ENCODE data around the gene SETBP1. TPM values are rescaled to one million over a fixed set of nuclear protein-coding genes. Genes with fewer than 3 reads are reported as not detected.

The SETBP1 gene
- total RNA-seq, 1 donor from 2014 or later, result 25.8 TPM

GRCh38 chr18:44883671-44884070 is 203.0 kb downstream of the SETBP1 start:
- no peak for TF ChIP-seq CTCF (IDR thresholded peaks at IDR 0.05)
- intact Hi-C loops (cut with DNase I), result no loop called here

DNA sequence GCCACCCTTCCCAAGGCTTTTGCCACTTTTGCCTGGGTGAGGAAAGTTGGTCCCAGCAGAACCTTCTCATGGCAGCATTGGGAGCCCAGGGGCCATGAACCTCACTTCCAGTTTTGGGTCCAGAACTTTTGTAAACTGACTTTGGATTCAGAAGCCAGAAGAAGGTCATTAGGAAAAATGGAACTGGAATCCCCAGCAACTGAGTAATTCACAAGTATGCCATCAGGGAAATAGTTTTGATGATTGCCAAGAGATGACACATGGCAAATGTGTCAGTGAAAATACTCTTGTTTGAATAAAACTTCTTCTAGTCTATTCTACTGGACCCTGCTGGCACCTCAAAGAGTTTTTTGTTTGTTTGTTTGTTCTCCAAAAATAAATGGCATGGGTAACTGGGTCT is 203.7 kb downstream of the SETBP1 start:
- Histone ChIP-seq H3K4me1 (no peaks in the 10 kb centered on the region), H3K9me3 (no peaks in the 10 kb centered on the region), H3K4me3 (no peak overlapping the region), H3K27ac (no peak overlapping the region), H3K36me3 (no peaks in the 10 kb centered on the region), H3K27me3 (ENCODE audit: low read depth) (no peaks in the 10 kb centered on the region)
- no peak for DNase-seq
- ATAC-seq, result no peak
- intact Hi-C loops (cut with DNase I), result no loop called here
- no peak for TF ChIP-seq CTCF (IDR thresholded peaks at IDR 0.05)

More at GRCh38 chr18:44883671-44884070, 203.0 kb downstream of the SETBP1 start:
- no peak overlapping the region for H3K27ac ChIP-seq
- no peak for ATAC-seq
- no peaks in the 10 kb centered on the region for H3K36me3 ChIP-seq
- H3K4me3 ChIP-seq, result no peak overlapping the region
- no peaks in the 10 kb centered on the region for H3K9me3 ChIP-seq
- no peak for DNase-seq
- no peaks in the 10 kb centered on the region for H3K27me3 ChIP-seq (ENCODE audit: low read depth)
- no peaks in the 10 kb centered on the region for H3K4me1 ChIP-seq

- no peak for ATAC-seq
These were observed 204.8 kb downstream of the SETBP1 start for GRCh38 chr18:44885507-44885906.

GRCh38 chr18:44887227-44887631 is 206.5 kb downstream of the SETBP1 start:
- ATAC-seq, result peak in 1 of 2 donors; percentile 72
- Histone ChIP-seq H3K4me3 (no peak overlapping the region), H3K4me1 (no peaks in the 10 kb centered on the region), H3K27ac (no peak overlapping the region), H3K9me3 (peaks cover 9% of the 10 kb centered on the region), H3K27me3 (ENCODE audit: low read depth) (no peaks in the 10 kb centered on the region), H3K36me3 (no peaks in the 10 kb centered on the region)
- intact Hi-C loops (cut with DNase I), result no loop called here
- DNase-seq, result no peak
- TF ChIP-seq CTCF (IDR thresholded peaks at IDR 0.05), result no peak

More at GRCh38 chr18:44885507-44885906, 204.8 kb downstream of the SETBP1 start:
- H3K9me3 ChIP-seq, result no peaks in the 10 kb centered on the region
- H3K4me3 ChIP-seq, result no peak overlapping the region
- no peaks in the 10 kb centered on the region for H3K27me3 ChIP-seq (ENCODE audit: low read depth)
- no peak for TF ChIP-seq CTCF (IDR thresholded peaks at IDR 0.05)
- intact Hi-C loops (cut with DNase I), result no loop called here
- H3K36me3 ChIP-seq, result no peaks in the 10 kb centered on the region
- H3K27ac ChIP-seq, result no peak overlapping the region
- DNase-seq, result no peak
- H3K4me1 ChIP-seq, result no peaks in the 10 kb centered on the region

DNA sequence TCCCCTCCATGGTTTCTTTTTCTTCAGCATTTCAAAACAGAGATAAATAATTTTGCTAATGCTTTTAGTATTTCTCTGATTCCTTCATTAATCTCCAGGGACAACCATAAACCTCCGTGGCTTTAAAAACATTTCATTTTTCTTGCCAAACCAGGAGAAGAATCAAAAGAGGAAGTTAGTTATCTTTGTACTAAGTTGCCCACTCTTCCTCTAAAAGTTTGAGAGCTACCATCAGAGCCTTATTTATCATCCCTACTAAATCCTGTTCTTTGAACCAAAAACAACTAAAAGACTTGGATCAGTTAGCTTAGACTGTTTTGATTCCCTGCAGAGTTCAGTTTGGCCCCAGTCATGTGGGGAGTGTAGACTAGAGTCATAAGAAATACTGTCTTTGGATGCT is 208.4 kb downstream of the SETBP1 start:
- TF ChIP-seq CTCF (IDR thresholded peaks at IDR 0.05), result no peak
- ATAC-seq (no peak), DNase-seq (no peak)
- H3K4me1 ChIP-seq, result peaks cover 8% of the 10 kb centered on the region
- intact Hi-C loops (cut with DNase I), result no loop called here
- no peak overlapping the region for H3K27ac ChIP-seq
- H3K4me3 ChIP-seq, result no peak overlapping the region
- peaks cover 9% of the 10 kb centered on the region for H3K9me3 ChIP-seq
- no peaks in the 10 kb centered on the region for H3K27me3 ChIP-seq (ENCODE audit: low read depth)
- H3K36me3 ChIP-seq, result no peaks in the 10 kb centered on the region

Measured in lower lobe of right lung (tissue), 2 donors.